ENCODE results near the gene MYL7.
"Not testable (repeated sequence)": the region's sequence is repeated elsewhere in the genome, so short reads cannot be mapped to it uniquely, and the experiment has no call there.

Gene MYL7

GRCh38 chr7:44176486-44176885, 35.4 kb upstream of the MYL7 start:
- DNase-seq: no peak
- POLR2A ChIA-PET: no interaction called here
- 76% methylated on average over 7 of the region's 7 CpGs for WGBS (ENCODE audit: insufficient coverage)
- Histone ChIP-seq H3K4me3 (ENCODE audit: control insufficient read depth in 1 of 7, extremely low read depth in 1 of 7, insufficient read depth in 4 of 7, low read depth in 2 of 7, low read length in 6 of 7) (no peak overlapping the region), H3K9me3 (ENCODE audit: control extremely low read depth in 1 of 5, control insufficient read depth in 4 of 5, insufficient read depth in 2 of 5, low read depth in 1 of 5, low read length in 4 of 5) (peaks cover 0 to 2% (median 0%) of the 10 kb centered on the region in 5 experiments), H3K4me1 (ENCODE audit: control extremely low read depth in 1 of 4, control insufficient read depth in 4 of 4, insufficient read depth in 4 of 4, low read length in 3 of 4) (no peaks in the 10 kb centered on the region), H3K27ac (ENCODE audit: insufficient read depth in 1 of 2, low read depth in 1 of 2, low read length in 2 of 2, poor library complexity in 1 of 2, severe bottlenecking in 2 of 2) (no peak overlapping the region), H3K27me3 (replicated peaks in 2 of 5; ENCODE audit: control insufficient read depth in 4 of 5, insufficient read depth in 5 of 5, low read length in 4 of 5) (peaks cover 0 to 2% (median 0%) of the 10 kb centered on the region in 5 experiments), H3K36me3 (ENCODE audit: control insufficient read depth in 4 of 4, insufficient read depth in 4 of 4, low read length in 3 of 4) (no peaks in the 10 kb centered on the region)
- CTCF ChIA-PET: interaction anchor here (1.0 kb wide), 1 partner anchor 19 kb away, joined by 3 read pairs; no protein-coding TSS in a partner anchor

- Histone ChIP-seq H3K36me3 (ENCODE audit: control insufficient read depth in 4 of 4, insufficient read depth in 4 of 4, low read length in 3 of 4) (no peaks in the 10 kb centered on the region), H3K4me3 (ENCODE audit: control insufficient read depth in 1 of 7, extremely low read depth in 1 of 7, insufficient read depth in 4 of 7, low read depth in 2 of 7, low read length in 6 of 7) (no peak overlapping the region), H3K27me3 (replicated peaks in 2 of 5; ENCODE audit: control insufficient read depth in 4 of 5, insufficient read depth in 5 of 5, low read length in 4 of 5) (no peaks in the 10 kb centered on the region), H3K9me3 (ENCODE audit: control extremely low read depth in 1 of 5, control insufficient read depth in 4 of 5, insufficient read depth in 2 of 5, low read depth in 1 of 5, low read length in 4 of 5) (peaks cover 0 to 5% (median 0%) of the 10 kb centered on the region in 5 experiments), H3K27ac (ENCODE audit: insufficient read depth in 1 of 2, low read depth in 1 of 2, low read length in 2 of 2, poor library complexity in 1 of 2, severe bottlenecking in 2 of 2) (no peak overlapping the region), H3K4me1 (ENCODE audit: control extremely low read depth in 1 of 4, control insufficient read depth in 4 of 4, insufficient read depth in 4 of 4, low read length in 3 of 4) (no peaks in the 10 kb centered on the region)
- no peak for DNase-seq
- CTCF ChIA-PET: no interaction called here
- 92% methylated on average over 3 of the region's 3 CpGs for WGBS (ENCODE audit: insufficient coverage)
- POLR2A ChIA-PET: no interaction called here
Measured at GRCh38 chr7:44175730-44176129, 34.6 kb upstream of the MYL7 start.

- WGBS (ENCODE audit: insufficient coverage): 100% methylated on average over 1 of the region's 1 CpG
- CTCF ChIA-PET; H3K4me1 ChIP-seq (ENCODE audit: control extremely low read depth in 1 of 4, control insufficient read depth in 4 of 4, insufficient read depth in 4 of 4, low read length in 3 of 4); DNase-seq; H3K27me3 ChIP-seq (replicated peaks in 2 of 5; ENCODE audit: control insufficient read depth in 4 of 5, insufficient read depth in 5 of 5, low read length in 4 of 5); H3K4me3 ChIP-seq (ENCODE audit: control insufficient read depth in 1 of 7, extremely low read depth in 1 of 7, insufficient read depth in 4 of 7, low read depth in 2 of 7, low read length in 6 of 7); H3K9me3 ChIP-seq (ENCODE audit: control extremely low read depth in 1 of 5, control insufficient read depth in 4 of 5, insufficient read depth in 2 of 5, low read depth in 1 of 5, low read length in 4 of 5); H3K27ac ChIP-seq (ENCODE audit: insufficient read depth in 1 of 2, low read depth in 1 of 2, low read length in 2 of 2, poor library complexity in 1 of 2, severe bottlenecking in 2 of 2); H3K36me3 ChIP-seq (ENCODE audit: control insufficient read depth in 4 of 4, insufficient read depth in 4 of 4, low read length in 3 of 4): not testable (repeated sequence)
- POLR2A ChIA-PET: interaction anchor here (0.8 kb wide), 1 partner anchor 24 kb away, joined by 3 read pairs; no protein-coding TSS in a partner anchor
Measured at GRCh38 chr7:44174694-44174948, 33.5 kb upstream of the MYL7 start.

- CTCF ChIA-PET: interaction anchor here (0.6 to 1.3 kb wide), 2 partner anchors 20 to 64 kb away, joined by 3 to 4 read pairs; no protein-coding TSS in a partner anchor
- WGBS (ENCODE audit: insufficient coverage): 91% methylated on average over 2 of the region's 3 CpGs
Measured at GRCh38 chr7:44173911-44174693, 33.0 kb upstream of the MYL7 start.

GRCh38 chr7:44172803-44173424, 31.8 kb upstream of the MYL7 start:
- WGBS (ENCODE audit: insufficient coverage): 97% methylated on average over 4 of the region's 6 CpGs
- DNase-seq: no peak
- H3K27me3 ChIP-seq (replicated peaks in 2 of 5; ENCODE audit: control insufficient read depth in 4 of 5, insufficient read depth in 5 of 5, low read length in 4 of 5): no peaks in the 10 kb centered on the region
- ChIA-PET POLR2A (no interaction called here), CTCF (interaction anchor here (1.3 to 1.4 kb wide), 2 partner anchors 21 to 22 kb away, joined by 3 to 4 read pairs; no protein-coding TSS in a partner anchor)
- no peak overlapping the region for H3K27ac ChIP-seq (ENCODE audit: insufficient read depth in 1 of 2, low read depth in 1 of 2, low read length in 2 of 2, poor library complexity in 1 of 2, severe bottlenecking in 2 of 2)
- H3K9me3 ChIP-seq (ENCODE audit: control extremely low read depth in 1 of 5, control insufficient read depth in 4 of 5, insufficient read depth in 2 of 5, low read depth in 1 of 5, low read length in 4 of 5): peaks cover 0 to 5% (median 0%) of the 10 kb centered on the region in 5 experiments
- peaks cover 0 to 3% (median 0%) of the 10 kb centered on the region in 4 experiments for H3K4me1 ChIP-seq (ENCODE audit: control extremely low read depth in 1 of 4, control insufficient read depth in 4 of 4, insufficient read depth in 4 of 4, low read length in 3 of 4)
- H3K4me3 ChIP-seq (ENCODE audit: control insufficient read depth in 1 of 7, extremely low read depth in 1 of 7, insufficient read depth in 4 of 7, low read depth in 2 of 7, low read length in 6 of 7): no peak overlapping the region
- H3K36me3 ChIP-seq (ENCODE audit: control insufficient read depth in 4 of 4, insufficient read depth in 4 of 4, low read length in 3 of 4): no peaks in the 10 kb centered on the region

More at GRCh38 chr7:44173911-44174693, 33.0 kb upstream of the MYL7 start:
- Histone ChIP-seq H3K9me3 (ENCODE audit: control extremely low read depth in 1 of 5, control insufficient read depth in 4 of 5, insufficient read depth in 2 of 5, low read depth in 1 of 5, low read length in 4 of 5) (peaks cover 0 to 5% (median 0%) of the 10 kb centered on the region in 5 experiments), H3K4me3 (ENCODE audit: control insufficient read depth in 1 of 7, extremely low read depth in 1 of 7, insufficient read depth in 4 of 7, low read depth in 2 of 7, low read length in 6 of 7) (no peak overlapping the region), H3K4me1 (ENCODE audit: control extremely low read depth in 1 of 4, control insufficient read depth in 4 of 4, insufficient read depth in 4 of 4, low read length in 3 of 4) (no peaks in the 10 kb centered on the region), H3K36me3 (ENCODE audit: control insufficient read depth in 4 of 4, insufficient read depth in 4 of 4, low read length in 3 of 4) (no peaks in the 10 kb centered on the region), H3K27ac (ENCODE audit: insufficient read depth in 1 of 2, low read depth in 1 of 2, low read length in 2 of 2, poor library complexity in 1 of 2, severe bottlenecking in 2 of 2) (no peak overlapping the region), H3K27me3 (replicated peaks in 2 of 5; ENCODE audit: control insufficient read depth in 4 of 5, insufficient read depth in 5 of 5, low read length in 4 of 5) (no peaks in the 10 kb centered on the region)
- DNase-seq: no peak
- POLR2A ChIA-PET: no interaction called here

GRCh38 chr7:44172352-44172751, 31.2 kb upstream of the MYL7 start:
- no peak for DNase-seq
- Histone ChIP-seq H3K27me3 (replicated peaks in 2 of 5; ENCODE audit: control insufficient read depth in 4 of 5, insufficient read depth in 5 of 5, low read length in 4 of 5) (no peaks in the 10 kb centered on the region), H3K4me1 (ENCODE audit: control extremely low read depth in 1 of 4, control insufficient read depth in 4 of 4, insufficient read depth in 4 of 4, low read length in 3 of 4) (peaks cover 0 to 6% (median 0%) of the 10 kb centered on the region in 4 experiments), H3K27ac (ENCODE audit: insufficient read depth in 1 of 2, low read depth in 1 of 2, low read length in 2 of 2, poor library complexity in 1 of 2, severe bottlenecking in 2 of 2) (no peak overlapping the region), H3K4me3 (ENCODE audit: control insufficient read depth in 1 of 7, extremely low read depth in 1 of 7, insufficient read depth in 4 of 7, low read depth in 2 of 7, low read length in 6 of 7) (no peak overlapping the region), H3K9me3 (ENCODE audit: control extremely low read depth in 1 of 5, control insufficient read depth in 4 of 5, insufficient read depth in 2 of 5, low read depth in 1 of 5, low read length in 4 of 5) (peaks cover 0 to 5% (median 0%) of the 10 kb centered on the region in 5 experiments), H3K36me3 (ENCODE audit: control insufficient read depth in 4 of 4, insufficient read depth in 4 of 4, low read length in 3 of 4) (no peaks in the 10 kb centered on the region)
- ChIA-PET CTCF (interaction anchor here (1.2 to 1.4 kb wide), 2 partner anchors 23 to 25 kb away, joined by 3 to 4 read pairs; no protein-coding TSS in a partner anchor), POLR2A (no interaction called here)

GRCh38 chr7:44171901-44172300, 30.8 kb upstream of the MYL7 start:
- CTCF ChIA-PET: interaction anchor here (1.2 to 1.8 kb wide), 3 partner anchors 17 to 25 kb away, joined by 3 to 4 read pairs (median 4); no protein-coding TSS in a partner anchor

More at GRCh38 chr7:44171901-44172300, 30.8 kb upstream of the MYL7 start:
- H3K9me3 ChIP-seq (ENCODE audit: control extremely low read depth in 1 of 5, control insufficient read depth in 4 of 5, insufficient read depth in 2 of 5, low read depth in 1 of 5, low read length in 4 of 5); POLR2A ChIA-PET; H3K27me3 ChIP-seq (replicated peaks in 2 of 5; ENCODE audit: control insufficient read depth in 4 of 5, insufficient read depth in 5 of 5, low read length in 4 of 5); H3K36me3 ChIP-seq (ENCODE audit: control insufficient read depth in 4 of 4, insufficient read depth in 4 of 4, low read length in 3 of 4); DNase-seq; H3K27ac ChIP-seq (ENCODE audit: insufficient read depth in 1 of 2, low read depth in 1 of 2, low read length in 2 of 2, poor library complexity in 1 of 2, severe bottlenecking in 2 of 2); H3K4me3 ChIP-seq (ENCODE audit: control insufficient read depth in 1 of 7, extremely low read depth in 1 of 7, insufficient read depth in 4 of 7, low read depth in 2 of 7, low read length in 6 of 7); H3K4me1 ChIP-seq (ENCODE audit: control extremely low read depth in 1 of 4, control insufficient read depth in 4 of 4, insufficient read depth in 4 of 4, low read length in 3 of 4): not testable (repeated sequence)
- 94% methylated on average over 9 of the region's 9 CpGs for WGBS (ENCODE audit: insufficient coverage)

Measured in common myeloid progenitor, CD34-positive (primary cell).